MCF 10A (cell line): ENCODE results near the gene HPS4. TPM values are rescaled to one million over a fixed set of nuclear protein-coding genes. Genes with fewer than 3 reads are reported as not detected.

ENCODE experiments used
- BruUV-seq: library from RNA; stranded (reverse); fragments of 400-500 nt; replicated peaks from 2 replicates; lab custom pipeline; 2021; lab: Mats Ljungman, UMichigan
- CTCF ChIA-PET: fragments of 300-600 bp; sonication (Branson Sonifier 250); formaldehyde crosslinking; extraction: SDS; loops from one replicate; lab custom pipeline; 2021; ENCODE audit warnings: antibody characterized with exemption, inconsistent platforms; lab: Yijun Ruan, JAX
- POLR2A ChIA-PET: fragments of 300-600, 350-650 bp; sonication (Branson Sonifier 250); formaldehyde crosslinking; extraction: SDS; loops from one replicate; lab custom pipeline; 2020; ENCODE audit warnings: antibody characterized with exemption, inconsistent platforms; lab: Yijun Ruan, JAX
- DNase-seq: peaks from one replicate; pipeline ENCODE4 v3.0.0-alpha.2; 2018; ENCODE audit not compliant: unreplicated experiment
- H3K27ac Mint-ChIP-seq: one replicate; pipeline ENCODE4 v1.8.0; 2022; ENCODE audit warnings: mild to moderate bottlenecking, low read depth, mixed read lengths; ENCODE audit not compliant: unreplicated experiment
- H3K27me3 Mint-ChIP-seq: one replicate; pipeline ENCODE4 v1.8.0; 2022; ENCODE audit warnings: mixed read lengths; ENCODE audit not compliant: insufficient read depth, unreplicated experiment
- H3K36me3 Mint-ChIP-seq: one replicate; pipeline ENCODE4 v1.8.0; 2022; ENCODE audit warnings: mild to moderate bottlenecking, moderate library complexity, mixed read lengths; ENCODE audit not compliant: insufficient read depth, unreplicated experiment
- H3K4me1 Mint-ChIP-seq: one replicate; pipeline ENCODE4 v1.8.0; 2022; ENCODE audit warnings: mixed read lengths; ENCODE audit not compliant: insufficient read depth, unreplicated experiment
- H3K4me3 Mint-ChIP-seq: one replicate; pipeline ENCODE4 v1.8.0; 2022; ENCODE audit warnings: mild to moderate bottlenecking, moderate library complexity, mixed read lengths; ENCODE audit not compliant: unreplicated experiment
- H3K9me3 Mint-ChIP-seq: one replicate; pipeline ENCODE4 v1.8.0; 2022; ENCODE audit warnings: mixed read lengths; ENCODE audit not compliant: unreplicated experiment
- CTCF ChIP-seq: fragments of 200-600 bp; IDR thresholded peaks from one replicate; pipeline ENCODE4 v1.8.0; 2022; ENCODE audit warnings: antibody characterized with exemption, mild to moderate bottlenecking; ENCODE audit not compliant: unreplicated experiment
- intact Hi-C: fragments of 100-400 bp; cut with micrococcal nuclease; formaldehyde crosslinking; loops from 2 replicates; pipeline ENCODE4 v1.14.1; 2022
- total RNA-seq: library from RNA; stranded (reverse); gene quantifications from 2 replicates; pipeline ENCODE4 v1.2.3, GENCODE V29; 2022

The HPS4 gene
- total RNA-seq, 1 experiment from 2014 or later, result 35.6 TPM

GRCh38 chr22:26452236-26453016 lies 31.2 kb downstream of the HPS4 start:
- TSS peak; percentile 41 for BruUV-seq
- H3K27me3 Mint-ChIP-seq, result no peaks in the 10 kb centered on the region
- intact Hi-C loops, result no loop called here
- no peak for DNase-seq
- no peak overlapping the region for H3K27ac Mint-ChIP-seq
- TF ChIP-seq CTCF, result no peak
- no peak overlapping the region for H3K4me3 Mint-ChIP-seq
- peaks cover 43% of the 10 kb centered on the region for H3K36me3 Mint-ChIP-seq
- H3K9me3 Mint-ChIP-seq, result no peaks in the 10 kb centered on the region
- H3K4me1 Mint-ChIP-seq, result no peaks in the 10 kb centered on the region
- CTCF ChIA-PET, result interaction anchor here (0.6 to 2.4 kb wide), 4 partner anchors 9 to 68 kb away, joined by 3 to 19 read pairs (median 4); no protein-coding TSS in a partner anchor
- POLR2A ChIA-PET, result interaction anchor here (0.6 to 1.1 kb wide), 2 partner anchors 37 to 47 kb away, joined by 3 read pairs; no protein-coding TSS in a partner anchor

- no peak for DNase-seq
- ChIA-PET POLR2A (interaction anchor here (0.7 kb wide), 1 partner anchor 25 kb away, joined by 3 read pairs; no protein-coding TSS in a partner anchor), CTCF (no interaction called here)
- H3K4me1 Mint-ChIP-seq, result no peaks in the 10 kb centered on the region
- H3K27ac Mint-ChIP-seq, result no peak overlapping the region
- no peaks in the 10 kb centered on the region for H3K27me3 Mint-ChIP-seq
- no peaks in the 10 kb centered on the region for H3K9me3 Mint-ChIP-seq
- intact Hi-C loops, result no loop called here
- H3K4me3 Mint-ChIP-seq, result no peak overlapping the region
- BruUV-seq, result no TSS peak
- no peak for TF ChIP-seq CTCF
- peaks cover 34% of the 10 kb centered on the region for H3K36me3 Mint-ChIP-seq
Measured at GRCh38 chr22:26450453-26451185, 33.0 kb downstream of the HPS4 start.

GRCh38 chr22:26448941-26449340 lies 34.6 kb downstream of the HPS4 start:
- Mint-ChIP-seq H3K9me3 (no peaks in the 10 kb centered on the region), H3K4me3 (no peak overlapping the region), H3K36me3 (peaks cover 25% of the 10 kb centered on the region), H3K4me1 (no peaks in the 10 kb centered on the region), H3K27ac (no peak overlapping the region), H3K27me3 (no peaks in the 10 kb centered on the region)
- CTCF ChIA-PET, result interaction anchor here (0.9 to 1.3 kb wide), 2 partner anchors 11 to 82 kb away, joined by 3 to 9 read pairs; no protein-coding TSS in a partner anchor
- BruUV-seq, result no TSS peak
- no peak for TF ChIP-seq CTCF
- POLR2A ChIA-PET, result no interaction called here
- DNase-seq, result no peak
- intact Hi-C loops, result no loop called here

GRCh38 chr22:26448334-26448733 lies 35.2 kb downstream of the HPS4 start:
- no peak for TF ChIP-seq CTCF
- CTCF ChIA-PET, result interaction anchor here (0.9 kb wide), 1 partner anchor 81 kb away, joined by 3 read pairs; no protein-coding TSS in a partner anchor
- Mint-ChIP-seq H3K36me3 (peaks cover 22% of the 10 kb centered on the region), H3K4me1 (no peaks in the 10 kb centered on the region), H3K27me3 (no peaks in the 10 kb centered on the region), H3K9me3 (no peaks in the 10 kb centered on the region), H3K27ac (no peak overlapping the region), H3K4me3 (no peak overlapping the region)
- intact Hi-C loops, result no loop called here
- BruUV-seq, result no TSS peak
- POLR2A ChIA-PET, result no interaction called here
- no peak for DNase-seq
